ENCODE measurements around the gene ZNF548.

The ZNF548 gene

GRCh38 chr19:57389730-57390598 is at the start of gene ZNF548:
Gene ZNF548, plus strand, starts transcription at chr19:57389854. Its CDS starts 246 bp downstream, at chr19:57390100.
- Mint-ChIP-seq H3K27ac (peak within 1 kb of the TSS; percentile 94), H3K4me1 (peaks cover 21% of the 10 kb centered on the region), H3K36me3 (peaks cover 27% of the 10 kb centered on the region), H3K9me3 (peaks cover 7% of the 10 kb centered on the region), H3K4me3 (peak within 1 kb of the TSS; percentile 89), H3K27me3 (no peaks in the 10 kb centered on the region)
- ATAC-seq (ENCODE audit: low read depth) (peak; percentile 91), DNase-seq (ENCODE audit: low spot score in 2 of 2) (peak; percentile 94 to 95)

GRCh38 chr19:57342582-57342981 is 47.1 kb upstream of the ZNF548 start:
- Mint-ChIP-seq H3K4me3 (no peak overlapping the region), H3K27me3 (no peaks in the 10 kb centered on the region), H3K36me3 (no peaks in the 10 kb centered on the region), H3K4me1 (no peaks in the 10 kb centered on the region), H3K9me3 (peaks cover 2% of the 10 kb centered on the region), H3K27ac (no peak overlapping the region)
- ATAC-seq (ENCODE audit: low read depth) (no peak), DNase-seq (ENCODE audit: low spot score in 2 of 2) (no peak)

- peaks cover 8% of the 10 kb centered on the region for H3K9me3 Mint-ChIP-seq
Observed at GRCh38 chr19:57348136-57348535, 41.5 kb upstream of the ZNF548 start.

GRCh38 chr19:57350877-57351805 is 38.5 kb upstream of the ZNF548 start, which contains the start of gene ZNF304:
Gene ZNF304, plus strand, starts transcription at chr19:57351271. Its CDS starts 394 bp downstream, at chr19:57351665.
- DNase-seq (ENCODE audit: low spot score in 2 of 2) (peak; percentile 69 to 75), ATAC-seq (ENCODE audit: low read depth) (peak; percentile 100)
- peaks cover 31% of the 10 kb centered on the region for H3K4me1 Mint-ChIP-seq
- H3K4me3 Mint-ChIP-seq = peak within 1 kb of the TSS; percentile 95
- H3K9me3 Mint-ChIP-seq = peaks cover 17% of the 10 kb centered on the region
- no peaks in the 10 kb centered on the region for H3K27me3 Mint-ChIP-seq
- H3K27ac Mint-ChIP-seq = peak within 1 kb of the TSS; percentile 94
- H3K36me3 Mint-ChIP-seq = peaks cover 36% of the 10 kb centered on the region

More at GRCh38 chr19:57348136-57348535, 41.5 kb upstream of the ZNF548 start:
- peaks cover 13% of the 10 kb centered on the region for H3K36me3 Mint-ChIP-seq
- DNase-seq (ENCODE audit: low spot score in 2 of 2) (no peak), ATAC-seq (ENCODE audit: low read depth) (no peak)
- H3K27me3 Mint-ChIP-seq = no peaks in the 10 kb centered on the region
- peaks cover 26% of the 10 kb centered on the region for H3K4me1 Mint-ChIP-seq
- H3K27ac Mint-ChIP-seq = no peak overlapping the region
- H3K4me3 Mint-ChIP-seq = no peak overlapping the region

DNA sequence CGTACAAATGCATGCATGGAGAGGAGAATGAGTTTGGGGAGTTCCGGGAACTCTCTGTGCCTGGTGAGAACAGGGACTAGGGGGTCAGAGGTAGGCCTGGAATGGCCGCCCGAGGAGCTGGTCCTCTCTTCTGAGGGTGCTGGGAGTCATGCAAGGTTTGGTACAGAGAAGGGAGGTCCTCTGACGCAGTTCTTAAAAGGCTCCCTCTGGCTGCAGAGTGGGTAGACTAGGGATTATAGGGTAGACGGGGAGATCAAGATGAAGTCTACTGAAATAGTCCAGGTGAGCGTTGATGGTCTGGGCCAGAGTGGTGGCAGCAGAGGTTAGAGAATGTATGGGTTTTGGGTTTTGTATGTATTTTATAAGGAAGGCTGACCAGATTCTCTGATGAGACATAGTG is 37.8 kb upstream of the ZNF548 start:
- DNase-seq (ENCODE audit: low spot score in 2 of 2) (no peak), ATAC-seq (ENCODE audit: low read depth) (no peak)
- no peaks in the 10 kb centered on the region for H3K27me3 Mint-ChIP-seq
- H3K9me3 Mint-ChIP-seq = peaks cover 17% of the 10 kb centered on the region
- peak overlapping the region; percentile 94 for H3K27ac Mint-ChIP-seq
- H3K4me1 Mint-ChIP-seq = peaks cover 31% of the 10 kb centered on the region
- peak overlapping the region; percentile 95 for H3K4me3 Mint-ChIP-seq
- H3K36me3 Mint-ChIP-seq = peaks cover 44% of the 10 kb centered on the region

- Mint-ChIP-seq H3K36me3 (peaks cover 64% of the 10 kb centered on the region), H3K9me3 (peaks cover 19% of the 10 kb centered on the region)
- DNase-seq (ENCODE audit: low spot score in 2 of 2) = no peak
Observed at GRCh38 chr19:57355916-57356315, 33.7 kb upstream of the ZNF548 start.

DNA sequence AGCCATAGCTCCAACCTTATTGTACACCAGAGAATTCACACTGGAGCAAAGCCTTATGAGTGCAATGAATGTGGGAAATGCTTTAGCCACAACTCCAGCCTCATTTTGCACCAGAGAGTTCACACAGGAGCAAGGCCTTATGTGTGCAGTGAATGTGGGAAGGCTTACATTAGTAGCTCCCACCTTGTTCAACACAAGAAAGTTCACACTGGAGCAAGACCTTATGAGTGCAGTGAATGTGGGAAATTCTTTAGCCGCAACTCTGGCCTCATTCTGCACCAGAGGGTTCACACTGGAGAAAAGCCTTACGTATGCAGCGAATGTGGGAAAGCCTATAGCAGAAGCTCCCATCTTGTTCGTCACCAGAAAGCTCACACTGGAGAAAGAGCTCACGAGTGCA is 32.2 kb upstream of the ZNF548 start:
- no peak overlapping the region for H3K27ac Mint-ChIP-seq
- H3K27me3 Mint-ChIP-seq = no peaks in the 10 kb centered on the region

More at GRCh38 chr19:57355916-57356315, 33.7 kb upstream of the ZNF548 start:
- ATAC-seq (ENCODE audit: low read depth) = no peak
- no peak overlapping the region for H3K4me3 Mint-ChIP-seq
- no peaks in the 10 kb centered on the region for H3K27me3 Mint-ChIP-seq
- H3K4me1 Mint-ChIP-seq = peaks cover 26% of the 10 kb centered on the region
- no peak overlapping the region for H3K27ac Mint-ChIP-seq

DNA sequence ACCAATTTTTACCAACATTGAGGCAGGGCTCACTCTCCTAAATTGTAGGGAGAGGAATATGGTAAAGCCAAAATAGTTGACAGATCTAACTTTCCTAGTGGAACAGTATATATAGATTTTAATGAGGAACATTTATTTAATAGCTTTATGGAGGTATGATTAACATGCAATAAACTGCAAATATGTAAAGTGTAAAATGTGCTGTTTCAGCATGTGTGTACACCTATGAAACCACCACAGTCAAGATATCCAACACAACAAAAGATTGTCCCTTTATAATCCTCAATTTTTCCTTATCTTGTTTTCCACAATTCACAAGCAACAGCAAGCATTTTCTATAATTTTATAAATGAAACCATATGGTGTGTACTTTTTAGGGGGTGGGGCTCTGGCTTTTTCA is 30.4 kb upstream of the ZNF548 start:
- no peak overlapping the region for H3K4me3 Mint-ChIP-seq
- no peak overlapping the region for H3K27ac Mint-ChIP-seq
- H3K4me1 Mint-ChIP-seq = peaks cover 12% of the 10 kb centered on the region
- ATAC-seq (ENCODE audit: low read depth) (no peak), DNase-seq (ENCODE audit: low spot score in 2 of 2) (no peak)
- peaks cover 51% of the 10 kb centered on the region for H3K36me3 Mint-ChIP-seq
- H3K9me3 Mint-ChIP-seq = peaks cover 13% of the 10 kb centered on the region
- no peaks in the 10 kb centered on the region for H3K27me3 Mint-ChIP-seq

More for the DNA sequence above, 32.2 kb upstream of the ZNF548 start:
- ATAC-seq (ENCODE audit: low read depth) = no peak
- Mint-ChIP-seq H3K9me3 (peaks cover 17% of the 10 kb centered on the region), H3K4me3 (no peak overlapping the region), H3K4me1 (peaks cover 12% of the 10 kb centered on the region), H3K36me3 (peaks cover 58% of the 10 kb centered on the region)
- DNase-seq (ENCODE audit: low spot score in 2 of 2) = no peak

- no peak overlapping the region for H3K4me3 Mint-ChIP-seq
- ATAC-seq (ENCODE audit: low read depth) (no peak), DNase-seq (ENCODE audit: low spot score in 2 of 2) (no peak)
- peaks cover 7% of the 10 kb centered on the region for H3K9me3 Mint-ChIP-seq
- peaks cover 23% of the 10 kb centered on the region for H3K36me3 Mint-ChIP-seq
- H3K27me3 Mint-ChIP-seq = no peaks in the 10 kb centered on the region
- H3K27ac Mint-ChIP-seq = peak overlapping the region; percentile 99
- peaks cover 12% of the 10 kb centered on the region for H3K4me1 Mint-ChIP-seq
Observed at GRCh38 chr19:57362419-57362818, 27.2 kb upstream of the ZNF548 start.

- peaks cover 6% of the 10 kb centered on the region for H3K9me3 Mint-ChIP-seq
- peak within 1 kb of the TSS; percentile 99 for H3K27ac Mint-ChIP-seq
- H3K27me3 Mint-ChIP-seq = no peaks in the 10 kb centered on the region
- H3K4me3 Mint-ChIP-seq = peak within 1 kb of the TSS; percentile 92
- peak; percentile 97 for DNase-seq (ENCODE audit: low spot score in 2 of 2)
- H3K36me3 Mint-ChIP-seq = peaks cover 19% of the 10 kb centered on the region
- ATAC-seq (ENCODE audit: low read depth) = peak; percentile 92
- peaks cover 12% of the 10 kb centered on the region for H3K4me1 Mint-ChIP-seq
Observed at GRCh38 chr19:57362997-57363687, 26.5 kb upstream of the ZNF548 start, which contains the start of the genes TRAPPC2B and ZNF547. Gene TRAPPC2B, plus strand, starts transcription at chr19:57363551. Its CDS starts 1,283 bp downstream, at chr19:57364834. Gene ZNF547, plus strand, starts transcription at chr19:57363551. Its CDS starts 5,005 bp downstream, at chr19:57368556.

GRCh38 chr19:57363688-57364181 is 25.9 kb upstream of the ZNF548 start:
- Mint-ChIP-seq H3K4me3 (peak overlapping the region; percentile 92), H3K4me1 (peaks cover 13% of the 10 kb centered on the region), H3K27ac (peak overlapping the region; percentile 99), H3K9me3 (peaks cover 6% of the 10 kb centered on the region), H3K36me3 (peaks cover 19% of the 10 kb centered on the region), H3K27me3 (no peaks in the 10 kb centered on the region)
- DNase-seq (ENCODE audit: low spot score in 2 of 2) (no peak), ATAC-seq (ENCODE audit: low read depth) (peak; percentile 7)

DNA sequence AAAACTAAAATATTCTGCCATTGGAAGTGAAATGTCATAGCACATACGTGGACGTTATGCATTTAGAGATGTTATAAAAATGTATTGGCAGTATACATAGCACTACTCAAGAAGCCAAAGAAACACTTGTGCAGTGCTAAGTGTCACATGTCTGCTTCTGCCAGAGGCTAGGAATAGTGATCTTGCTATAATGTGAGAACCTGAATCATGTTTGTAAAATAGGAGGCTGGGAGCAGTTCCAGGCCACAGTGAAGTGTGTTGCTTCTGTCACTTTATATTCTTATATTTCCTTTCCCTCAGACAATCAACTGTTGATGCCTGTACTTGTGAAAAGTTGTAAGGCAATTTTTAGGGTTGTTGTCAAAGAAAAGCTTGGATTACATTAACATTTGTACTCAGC is 22.9 kb upstream of the ZNF548 start:
- ATAC-seq (ENCODE audit: low read depth) (no peak), DNase-seq (ENCODE audit: low spot score in 2 of 2) (no peak)
- no peak overlapping the region for H3K27ac Mint-ChIP-seq
- H3K27me3 Mint-ChIP-seq = no peaks in the 10 kb centered on the region
- no peak overlapping the region for H3K4me3 Mint-ChIP-seq
- peaks cover 20% of the 10 kb centered on the region for H3K4me1 Mint-ChIP-seq
- H3K9me3 Mint-ChIP-seq = peaks cover 9% of the 10 kb centered on the region
- H3K36me3 Mint-ChIP-seq = peaks cover 34% of the 10 kb centered on the region

DNA sequence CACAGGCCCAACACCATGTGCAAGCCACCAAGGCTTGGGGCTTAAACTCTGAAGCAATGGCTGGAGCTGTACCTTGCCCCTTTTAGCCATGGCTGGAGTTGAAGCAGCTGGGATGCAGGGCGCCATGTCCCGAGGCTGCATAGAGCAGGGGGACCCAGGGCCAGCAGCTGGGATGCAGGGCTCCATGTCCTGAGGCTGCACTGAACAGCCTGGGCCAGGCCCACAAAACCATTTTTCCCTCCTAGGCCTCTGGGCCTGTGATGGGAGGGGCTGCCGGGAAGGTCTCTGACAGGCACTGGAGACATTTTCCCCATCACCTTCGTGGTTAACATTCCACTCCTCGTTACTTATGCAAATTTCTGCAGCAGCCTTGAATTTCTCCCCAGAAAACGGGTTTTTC is 15.5 kb upstream of the ZNF548 start:
- Mint-ChIP-seq H3K27ac (no peak overlapping the region), H3K36me3 (peaks cover 79% of the 10 kb centered on the region), H3K27me3 (no peaks in the 10 kb centered on the region), H3K4me3 (no peak overlapping the region), H3K4me1 (peaks cover 5% of the 10 kb centered on the region), H3K9me3 (peaks cover 22% of the 10 kb centered on the region)
- no peak for ATAC-seq (ENCODE audit: low read depth)
- no peak for DNase-seq (ENCODE audit: low spot score in 2 of 2)
